HG02840 (cell line): ENCODE data around the gene CHMP4A.

Experiments
- ATAC-seq: cut with Tn5 transposase; IDR thresholded peaks from one replicate; pipeline ENCODE4 v1.9.1; 2021; ENCODE audit warnings: mild to moderate bottlenecking, moderate library complexity, moderate number of reproducible peaks; ENCODE audit not compliant: unreplicated experiment, low FRiP score

Gene CHMP4A

DNA sequence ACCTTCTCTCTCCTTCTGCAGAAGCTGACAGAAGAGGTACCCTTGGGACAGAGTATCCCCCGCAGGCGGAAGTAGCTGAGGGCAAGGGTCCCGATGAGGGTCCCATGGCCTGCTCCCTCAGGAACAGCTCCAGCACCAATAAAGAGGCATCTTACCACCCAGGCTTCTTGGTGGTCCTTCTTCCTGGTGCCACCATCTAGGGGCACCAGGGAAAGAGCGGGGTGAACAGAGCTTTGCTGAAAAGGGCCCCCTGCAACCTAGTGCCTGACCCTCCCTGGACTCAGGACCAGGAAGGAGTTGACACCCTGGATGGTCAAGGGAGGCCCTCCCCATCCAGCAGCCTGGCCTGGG is 52.8 kb downstream of the CHMP4A start:
- peak; percentile 23 for ATAC-seq

DNA sequence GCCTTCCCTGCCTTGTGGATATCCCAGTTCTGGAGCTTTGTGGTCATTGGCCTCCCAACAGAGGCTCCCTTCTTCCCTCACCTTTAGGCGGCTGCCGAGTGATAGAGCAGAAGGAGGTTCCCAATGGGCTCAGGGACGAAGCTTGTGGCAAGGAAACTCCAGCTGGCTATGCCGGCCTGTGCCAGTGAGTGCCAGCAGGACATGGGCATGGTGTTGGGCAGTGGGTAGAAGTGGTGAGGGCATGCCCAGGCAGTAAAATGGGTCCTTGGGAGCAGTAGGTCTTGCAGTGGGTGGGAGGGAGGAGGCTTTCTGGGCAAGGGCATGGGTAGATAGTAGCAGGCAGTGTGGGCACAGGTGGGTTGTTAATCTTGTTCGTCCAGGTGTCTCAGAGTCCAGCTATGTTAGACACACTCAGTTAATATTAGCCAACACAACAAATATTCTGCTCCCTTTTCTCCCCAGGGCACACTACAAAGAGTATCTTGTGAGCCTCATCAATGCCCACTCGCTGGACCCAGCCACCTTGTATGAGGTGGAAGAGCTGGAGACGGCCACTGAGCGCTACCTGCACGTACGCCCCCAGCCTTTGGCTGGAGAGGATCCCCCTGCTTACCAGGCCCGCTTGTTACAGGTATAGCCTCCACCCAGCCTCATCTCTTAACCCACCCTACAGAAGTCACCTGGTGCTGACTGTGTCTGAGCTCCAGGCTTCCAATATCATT is 53.4 kb downstream of the CHMP4A start:
- no peak for ATAC-seq
